ENCODE data around the gene GNPAT.
"Not testable (repeated sequence)": the region's sequence is repeated elsewhere in the genome, so short reads cannot be mapped to it uniquely, and the experiment has no call there.

GNPAT gene

DNA sequence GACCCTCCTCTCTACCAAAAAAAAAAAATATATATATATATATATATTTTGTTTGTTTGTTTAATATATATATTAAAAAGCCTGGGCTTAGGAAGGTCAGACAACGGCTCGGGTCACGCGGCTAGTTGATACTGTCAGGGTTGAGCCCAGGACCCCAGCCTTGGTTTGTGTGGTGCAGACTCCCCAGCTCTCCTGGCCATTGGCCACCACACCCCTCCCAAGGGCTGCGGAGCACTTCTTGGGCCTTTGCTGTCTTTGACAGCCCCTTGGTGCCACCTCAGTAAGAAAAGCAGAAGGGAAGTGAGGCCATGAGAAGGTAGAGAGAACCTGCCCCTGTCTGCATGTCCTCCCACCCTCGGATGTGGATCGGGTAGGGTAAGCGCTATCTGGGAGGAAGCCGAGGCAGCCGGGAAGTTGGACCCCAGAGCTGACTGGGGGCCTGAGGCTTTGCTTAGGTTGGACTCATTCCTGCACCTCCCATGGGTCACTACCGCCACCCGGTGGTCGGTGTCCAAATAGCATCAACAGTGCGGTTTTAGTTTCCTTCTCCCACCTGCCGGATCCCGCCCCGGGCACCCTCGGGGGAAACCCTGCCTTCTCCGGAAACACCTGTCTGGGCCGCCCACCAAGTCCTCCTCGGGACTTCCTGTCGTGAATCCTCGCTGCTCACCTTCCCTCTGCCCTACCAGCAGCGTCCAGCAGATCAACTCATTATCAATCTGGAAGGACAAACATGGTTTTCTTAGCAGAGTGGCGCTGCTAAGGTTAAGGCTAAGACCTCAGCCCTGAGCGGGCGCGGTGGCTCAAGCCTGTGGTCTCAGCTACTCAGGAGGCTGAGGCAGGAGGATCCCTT, 29.8 kb upstream of the GNPAT start:
- Histone ChIP-seq H3K36me3 (no peaks in the 10 kb centered on the region), H3K9me3 (no peaks in the 10 kb centered on the region), H3K27me3 (no peaks in the 10 kb centered on the region), H3K4me3 (ENCODE audit: low read depth, low read length) (peak overlapping the region; percentile 58), H3K4me1 (no peaks in the 10 kb centered on the region; the same call in 1 of the 2 replicates)
- peak; percentile 89 for DNase-seq
- TF ChIP-seq CTCF (IDR thresholded peaks at IDR 0.05; ENCODE audit: low read depth, low read length), result peak; percentile 93

DNA sequence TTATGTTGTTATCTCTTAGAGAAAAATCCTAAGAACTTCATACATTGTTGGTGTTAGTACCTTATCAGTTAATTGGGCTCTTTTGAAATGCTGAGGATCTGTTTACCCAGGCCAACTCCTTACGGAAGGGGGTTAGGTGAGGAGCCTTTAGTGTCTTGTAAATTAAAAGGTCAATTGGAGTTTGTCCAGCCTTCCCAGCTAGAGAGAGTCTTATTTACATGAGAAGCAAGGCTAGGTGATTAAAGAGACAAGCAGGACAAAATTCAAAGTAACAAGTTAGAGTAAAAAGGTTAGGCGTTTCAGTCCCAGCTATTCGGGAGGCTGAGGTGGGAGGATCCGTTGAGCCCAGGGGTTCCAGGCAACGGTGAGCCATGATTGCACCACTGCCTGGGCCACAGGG, 28.7 kb upstream of the GNPAT start:
- not testable (repeated sequence) for H3K4me1 ChIP-seq; H3K27me3 ChIP-seq; H3K4me3 ChIP-seq (ENCODE audit: low read depth, low read length)

GRCh38 chr1:231213831-231214573, 27.0 kb upstream of the GNPAT start:
- Histone ChIP-seq H3K36me3 (no peaks in the 10 kb centered on the region), H3K4me1 (no peaks in the 10 kb centered on the region; the same call in 1 of the 2 replicates), H3K4me3 (ENCODE audit: low read depth, low read length) (no peak overlapping the region), H3K27me3 (no peaks in the 10 kb centered on the region; the same call in 1 of the 2 replicates), H3K9me3 (no peaks in the 10 kb centered on the region)
- no peak for TF ChIP-seq CTCF (IDR thresholded peaks at IDR 0.05; ENCODE audit: low read depth, low read length)
- DNase-seq, result no peak

More for the DNA sequence above, 28.7 kb upstream of the GNPAT start:
- DNase-seq, H3K9me3 ChIP-seq, H3K36me3 ChIP-seq: not testable (repeated sequence)

GRCh38 chr1:231214918-231215680, 25.9 kb upstream of the GNPAT start:
- no peaks in the 10 kb centered on the region; the same call in 1 of the 2 replicates for H3K4me1 ChIP-seq
- H3K4me3 ChIP-seq (ENCODE audit: low read depth, low read length), result no peak overlapping the region
- H3K36me3 ChIP-seq, result no peaks in the 10 kb centered on the region
- H3K9me3 ChIP-seq, result no peaks in the 10 kb centered on the region
- no peaks in the 10 kb centered on the region; the same call in 1 of the 2 replicates for H3K27me3 ChIP-seq
- no peak for DNase-seq
- TF ChIP-seq CTCF (IDR thresholded peaks at IDR 0.05; ENCODE audit: low read depth, low read length), result no peak

DNA sequence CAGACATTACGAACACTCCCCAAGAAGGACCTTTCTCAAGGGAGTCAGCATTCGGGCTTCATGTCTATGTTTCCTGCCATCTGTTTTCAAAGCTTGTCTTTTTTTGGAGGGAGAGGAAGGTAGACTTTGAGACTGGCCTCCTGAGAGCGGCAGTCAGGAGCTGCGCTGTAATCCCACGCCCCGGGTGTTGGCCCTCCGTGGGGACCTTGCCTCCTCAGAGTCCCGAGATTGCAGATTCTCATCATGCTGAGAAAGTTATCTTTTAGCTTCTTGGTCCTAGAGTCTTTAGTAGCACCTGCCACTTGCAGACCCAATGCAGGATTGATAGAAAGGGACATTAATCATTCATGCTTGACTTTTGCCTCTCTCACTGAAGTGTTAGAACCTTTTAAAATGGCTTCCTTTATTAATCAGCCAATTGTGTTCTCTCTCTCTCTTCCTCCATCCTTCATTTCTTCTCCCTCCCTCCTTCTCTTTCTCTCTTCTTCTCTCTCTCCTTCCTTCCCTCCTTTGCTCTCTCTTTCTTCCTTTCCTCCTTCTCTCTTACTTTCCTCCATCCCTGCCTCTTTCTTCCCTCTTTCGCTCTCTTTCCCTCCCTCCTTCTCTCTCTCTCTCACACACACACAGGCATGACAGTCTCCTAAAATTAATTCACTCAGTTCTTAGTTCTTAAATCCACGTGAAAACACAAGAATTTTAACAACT, 25.2 kb upstream of the GNPAT start:
- Histone ChIP-seq H3K4me1 (no peaks in the 10 kb centered on the region; the same call in 1 of the 2 replicates), H3K36me3 (no peaks in the 10 kb centered on the region), H3K27me3 (no peaks in the 10 kb centered on the region; the same call in 1 of the 2 replicates), H3K9me3 (no peaks in the 10 kb centered on the region), H3K4me3 (ENCODE audit: low read depth, low read length) (no peak overlapping the region)
- DNase-seq, result no peak
- no peak for TF ChIP-seq CTCF (IDR thresholded peaks at IDR 0.05; ENCODE audit: low read depth, low read length)

DNA sequence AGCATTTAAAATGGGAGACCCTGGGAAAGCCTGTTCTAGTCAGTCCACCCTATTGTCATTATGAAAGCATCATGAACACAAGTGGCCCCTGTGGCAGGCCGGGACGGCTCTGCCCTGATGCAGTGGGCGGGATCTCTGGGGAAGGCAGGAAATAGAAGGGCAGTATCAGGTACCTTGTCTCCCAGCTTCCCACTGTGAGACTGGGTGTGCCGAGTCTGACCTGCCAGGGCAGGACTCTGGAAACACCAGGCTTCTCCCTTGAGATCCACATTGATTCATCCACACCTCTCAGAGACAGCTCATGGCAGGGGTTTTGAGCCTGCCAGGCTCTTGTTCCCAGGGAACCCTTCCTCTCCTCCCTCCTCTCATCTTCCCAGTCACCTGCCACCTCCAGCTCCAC, 24.5 kb upstream of the GNPAT start:
- Histone ChIP-seq H3K9me3 (no peaks in the 10 kb centered on the region), H3K4me1 (no peaks in the 10 kb centered on the region), H3K27me3 (no peaks in the 10 kb centered on the region; the same call in 1 of the 2 replicates), H3K4me3 (ENCODE audit: low read depth, low read length) (no peak overlapping the region), H3K36me3 (no peaks in the 10 kb centered on the region)
- TF ChIP-seq CTCF (IDR thresholded peaks at IDR 0.05; ENCODE audit: low read depth, low read length), result no peak
- DNase-seq, result no peak

All from BE2C (cell line).